Neuronal stem cell (in vitro differentiated cells): ENCODE data around the gene EPC2.

Experiments
- DNase-seq: peaks from one replicate; pipeline ENCODE4 v3.0.0-alpha.2; 2013; ENCODE audit warnings: low spot score
- H2AFZ ChIP-seq: one replicate; pipeline ENCODE4 v1.6.1; 2013; ENCODE audit warnings: mild to moderate bottlenecking, low read length, inconsistent platforms
- H2AK5ac ChIP-seq: 2 replicates; pipeline ENCODE4 v1.6.1; 2013; ENCODE audit warnings: low read depth, mild to moderate bottlenecking, inconsistent platforms, low read length, moderate library complexity, mixed read lengths
- H2BK120ac ChIP-seq: 2 replicates; pipeline ENCODE4 v1.6.1; 2013; ENCODE audit warnings: low read depth, mild to moderate bottlenecking, inconsistent platforms, low read length, moderate library complexity, mixed read lengths
- H2BK12ac ChIP-seq: one replicate; pipeline ENCODE4 v1.6.1; 2013; ENCODE audit warnings: low read length, inconsistent platforms
- H2BK15ac ChIP-seq: 2 replicates; pipeline ENCODE4 v1.6.1; 2013; ENCODE audit warnings: mild to moderate bottlenecking, low read length, inconsistent platforms, mixed read lengths
- H2BK5ac ChIP-seq: one replicate; pipeline ENCODE4 v1.6.1; 2013; ENCODE audit warnings: inconsistent platforms, mild to moderate bottlenecking, low read length, moderate library complexity
- H3K14ac ChIP-seq: one replicate; pipeline ENCODE4 v1.6.1; 2013; ENCODE audit warnings: low read length, inconsistent platforms
- H3K18ac ChIP-seq: 2 replicates; pipeline ENCODE4 v1.6.1; 2013; ENCODE audit warnings: low read length, inconsistent platforms
- H3K23ac ChIP-seq: 2 replicates; pipeline ENCODE4 v1.6.1; 2013; ENCODE audit warnings: low read depth, mild to moderate bottlenecking, mixed read lengths, low read length, inconsistent platforms; ENCODE audit not compliant: poor library complexity
- H3K27ac ChIP-seq: replicated peaks from 3 replicates; pipeline ENCODE4 v1.5.1; 2013; ENCODE audit warnings: low read length, inconsistent platforms
- H3K27me3 ChIP-seq, 3 experiments: 2 replicates each; pipeline ENCODE4 v1.6.1; 2013; ENCODE audit warnings: low read length in 3 of 3, mild to moderate bottlenecking in 2 of 3, inconsistent platforms in 1 of 3, low read depth in 1 of 3, mixed read lengths in 1 of 3, moderate library complexity in 1 of 3; ENCODE audit not compliant: control insufficient read depth in 3 of 3, insufficient read depth in 3 of 3
- H3K36me3 ChIP-seq, 2 donors: replicated peaks in 1 of 2; 2 replicates each; pipeline ENCODE4 v1.6.1; 2013; ENCODE audit warnings: low read length in 2 of 2; ENCODE audit not compliant: control insufficient read depth in 2 of 2, insufficient read depth in 2 of 2
- H3K4ac ChIP-seq: 2 replicates; pipeline ENCODE4 v1.6.1; 2013; ENCODE audit warnings: inconsistent platforms, mild to moderate bottlenecking, low read length, moderate library complexity
- H3K4me1 ChIP-seq, 2 donors: 1 replicate in 1 of 2; 2 replicates in 1 of 2; pipeline ENCODE4 v1.6.1; 2013; ENCODE audit warnings: low read length in 2 of 2, low read depth in 1 of 2; ENCODE audit not compliant: control insufficient read depth in 2 of 2, insufficient read depth in 1 of 2
- H3K4me2 ChIP-seq: one replicate; pipeline ENCODE4 v1.6.1; 2013; ENCODE audit warnings: mild to moderate bottlenecking, low read length, inconsistent platforms; ENCODE audit not compliant: insufficient read depth, poor library complexity, severe bottlenecking
- H3K4me3 ChIP-seq, 2 donors: 2 replicates each; pipeline ENCODE4 v1.5.1; 2013; ENCODE audit warnings: low read length in 2 of 2, mild to moderate bottlenecking in 2 of 2, inconsistent platforms in 1 of 2, moderate library complexity in 1 of 2
- H3K79me1 ChIP-seq: one replicate; pipeline ENCODE4 v1.6.1; 2013; ENCODE audit warnings: low read depth, mild to moderate bottlenecking, inconsistent platforms, low read length, moderate library complexity
- H3K9ac ChIP-seq: one replicate; pipeline ENCODE4 v1.6.1; 2013; ENCODE audit warnings: mild to moderate bottlenecking, low read depth, low read length, inconsistent platforms; ENCODE audit not compliant: poor library complexity
- H3K9me3 ChIP-seq, 2 donors: replicated peaks in 1 of 2; 2 replicates each; pipeline versions ENCODE3 to v1.6.1; 2013; ENCODE audit warnings: low read length in 2 of 2, mild to moderate bottlenecking in 2 of 2, inconsistent platforms in 1 of 2, low read depth in 1 of 2, mixed read lengths in 1 of 2, moderate library complexity in 1 of 2; ENCODE audit not compliant: control insufficient read depth in 2 of 2, insufficient read depth in 1 of 2
- H4K8ac ChIP-seq: one replicate; pipeline ENCODE4 v1.6.1; 2013; ENCODE audit warnings: low read depth, mild to moderate bottlenecking, inconsistent platforms, low read length, moderate library complexity
- H4K91ac ChIP-seq: one replicate; pipeline ENCODE4 v1.6.1; 2013; ENCODE audit warnings: low read length, low read depth, mild to moderate bottlenecking, inconsistent platforms; ENCODE audit not compliant: poor library complexity
- WGBS, 2 donors: extraction: QIAGEN DNeasy Blood & Tissue Kit; methylation state at CpG; one replicate each; pipeline ENCODE4 v1.1.7; 2013; ENCODE audit warnings: missing lambda C conversion rate in 2 of 2, mixed read lengths in 1 of 2; ENCODE audit not compliant: insufficient read length in 2 of 2, insufficient replicate concordance in 1 of 2; ENCODE audit errors: extremely low coverage in 2 of 2; 5-methylcytosine and 5-hydroxymethylcytosine counted together

Gene EPC2

GRCh38 chr2:148623086-148623485, 21.5 kb upstream of the EPC2 start:
- H2BK15ac ChIP-seq = no peak overlapping the region

GRCh38 chr2:148627224-148627623, 17.3 kb upstream of the EPC2 start:
- Histone ChIP-seq H3K27me3 (no peaks in the 10 kb centered on the region), H2AFZ (no peak overlapping the region), H3K27ac (no peak overlapping the region), H4K8ac (no peak overlapping the region), H3K4me3 (no peak overlapping the region), H3K23ac (no peak overlapping the region), H2BK5ac (no peak overlapping the region), H3K14ac (no peak overlapping the region), H3K79me1 (no peaks in the 10 kb centered on the region), H2BK12ac (no peak overlapping the region), H3K4ac (no peak overlapping the region), H3K36me3 (no peaks in the 10 kb centered on the region), H2AK5ac (no peak overlapping the region), H4K91ac (no peak overlapping the region), H3K9ac (no peak overlapping the region), H2BK15ac (no peak overlapping the region), H3K18ac (no peak overlapping the region), H2BK120ac (no peak overlapping the region), H3K4me1 (no peaks in the 10 kb centered on the region), H3K9me3 (no peaks in the 10 kb centered on the region), H3K4me2 (no peak overlapping the region)
- no peak for DNase-seq

More at GRCh38 chr2:148623086-148623485, 21.5 kb upstream of the EPC2 start:
- Histone ChIP-seq H2AK5ac (no peak overlapping the region), H3K4me1 (no peaks in the 10 kb centered on the region), H3K36me3 (no peaks in the 10 kb centered on the region), H3K14ac (no peak overlapping the region), H2AFZ (no peak overlapping the region), H3K4ac (no peak overlapping the region), H2BK12ac (no peak overlapping the region), H2BK5ac (no peak overlapping the region), H3K4me3 (no peak overlapping the region), H3K9ac (no peak overlapping the region), H4K8ac (no peak overlapping the region), H3K4me2 (no peak overlapping the region), H4K91ac (no peak overlapping the region), H2BK120ac (no peak overlapping the region), H3K9me3 (no peaks in the 10 kb centered on the region), H3K27ac (no peak overlapping the region), H3K79me1 (no peaks in the 10 kb centered on the region), H3K23ac (no peak overlapping the region), H3K27me3 (no peaks in the 10 kb centered on the region), H3K18ac (no peak overlapping the region)
- DNase-seq = no peak

GRCh38 chr2:148634749-148635148, 9.8 kb upstream of the EPC2 start:
- H2BK12ac ChIP-seq = no peak overlapping the region
- no peak overlapping the region for H4K8ac ChIP-seq
- DNase-seq = no peak

GRCh38 chr2:148638543-148638942, 6.0 kb upstream of the EPC2 start:
- Histone ChIP-seq H3K4me1 (peaks cover 2 to 5% of the 10 kb centered on the region in 2 donors), H3K14ac (no peak overlapping the region), H2AFZ (no peak overlapping the region), H3K9me3 (no peaks in the 10 kb centered on the region), H3K4me3 (no peak overlapping the region), H3K27me3 (peaks cover 0 to 7% (median 0%) of the 10 kb centered on the region in 3 experiments), H4K91ac (no peak overlapping the region), H3K79me1 (no peaks in the 10 kb centered on the region), H2BK12ac (no peak overlapping the region), H2AK5ac (no peak overlapping the region), H3K27ac (no peak overlapping the region), H3K4me2 (no peak overlapping the region), H4K8ac (no peak overlapping the region), H3K18ac (no peak overlapping the region), H2BK15ac (no peak overlapping the region), H2BK120ac (no peak overlapping the region), H3K23ac (no peak overlapping the region), H2BK5ac (no peak overlapping the region), H3K9ac (no peak overlapping the region), H3K4ac (no peak overlapping the region), H3K36me3 (no peaks in the 10 kb centered on the region)
- DNase-seq = no peak
- no CpG with 5 or more reads among the region's 5 CpGs for WGBS, 2 donors

More at GRCh38 chr2:148634749-148635148, 9.8 kb upstream of the EPC2 start:
- Histone ChIP-seq H3K14ac (no peak overlapping the region), H4K91ac (no peak overlapping the region), H3K79me1 (no peaks in the 10 kb centered on the region), H3K27ac (no peak overlapping the region), H3K23ac (no peak overlapping the region), H2AK5ac (no peak overlapping the region), H3K9ac (no peak overlapping the region), H3K18ac (no peak overlapping the region), H3K9me3 (no peaks in the 10 kb centered on the region), H2BK15ac (no peak overlapping the region), H2BK5ac (no peak overlapping the region), H3K4me1 (peaks cover 0 to 2% of the 10 kb centered on the region in 2 donors), H3K4ac (no peak overlapping the region), H2AFZ (no peak overlapping the region), H3K4me3 (no peak overlapping the region), H3K27me3 (no peaks in the 10 kb centered on the region), H3K4me2 (no peak overlapping the region), H3K36me3 (no peaks in the 10 kb centered on the region), H2BK120ac (no peak overlapping the region)
- no CpG with 5 or more reads among the region's 2 CpGs for WGBS, 2 donors
